Measurements from ENCODE around the gene KCNJ16.

- TF ChIP-seq CTCF (IDR thresholded peaks at IDR 0.05) = no peak
- TF ChIP-seq POLR2AphosphoS5 (IDR thresholded peaks at IDR 0.05; ENCODE audit: low read depth, low read length) = no peak
- no peak for TF ChIP-seq REST (IDR thresholded peaks at IDR 0.05; ENCODE audit: insufficient read depth in 1 of 2, low read depth in 2 of 2, low read length in 1 of 2)
- TF ChIP-seq SIN3A (IDR thresholded peaks at IDR 0.05; ENCODE audit: borderline replicate concordance, insufficient read depth, low read depth, low read length) = no peak
- no peak for TF ChIP-seq TCF7L2 (IDR thresholded peaks at IDR 0.05; ENCODE audit: low read depth, low read length)
Measured at GRCh38 chr17:70158180-70158579, 83.2 kb downstream of the KCNJ16 start.
